Right lobe of liver (tissue), 6 donors: ENCODE results near the gene GRB2. TPM values are rescaled to one million over a fixed set of nuclear protein-coding genes. Genes with fewer than 3 reads are reported as not detected.
"Not testable (repeated sequence)": the region's sequence is repeated elsewhere in the genome, so short reads cannot be mapped to it uniquely, and the experiment has no call there.

Source experiments
- ATAC-seq, 4 donors: fragments of 200-7000 bp; cut with Tn5 transposase; one replicate each; pipeline ENCODE4 v1.9.1; 2020; ENCODE audit warnings: mild to moderate bottlenecking in 4 of 4, moderate library complexity in 4 of 4
- DNase-seq, 3 donors: peaks; one replicate each; pipeline ENCODE4 v3.0.0-alpha.2; 2020
- H3K27ac ChIP-seq, 3 donors: fragments of 200-600 bp; one replicate each; pipeline ENCODE4 v1.8.0; 2022
- H3K27me3 ChIP-seq, 2 donors: fragments of 200-600 bp; one replicate each; pipeline ENCODE4 v1.8.0; 2022
- H3K36me3 ChIP-seq, 4 donors: fragments of 200-600 bp; sonication (generic) in 1 of 4; one replicate each; pipeline versions ENCODE4 v1.5.1 to v1.8.0; 2017 to 2022; ENCODE audit warnings: control low read depth in 1 of 4
- H3K4me1 ChIP-seq, 4 donors: fragments of 200-600 bp; sonication (generic) in 1 of 4; one replicate each; pipeline versions ENCODE4 v1.5.1 to v1.8.0; 2017 to 2022; ENCODE audit warnings: control low read depth in 1 of 4
- H3K4me3 ChIP-seq, 3 donors: fragments of 200-600 bp; one replicate each; pipeline ENCODE4 v1.8.0; 2022
- H3K9me3 ChIP-seq, 4 donors: fragments of 200-600 bp; sonication (generic) in 1 of 4; one replicate each; pipeline versions ENCODE4 v1.5.1 to v1.8.0; 2017 to 2022; ENCODE audit warnings: control low read depth in 1 of 4
- POLR2A ChIP-seq: fragments of 450-650 bp; IDR thresholded peaks from one replicate; pipeline ENCODE4 v1.6.1; 2017; ENCODE audit warnings: antibody characterized with exemption, mild to moderate bottlenecking
- WGBS: methylation state at CpG from one replicate; pipeline ENCODE4 v1.1.6; 2018; ENCODE audit warnings: low coverage, low lambda C conversion rate; ENCODE audit not compliant: insufficient coverage; ENCODE audit errors: missing lambda C conversion rate; 5-methylcytosine and 5-hydroxymethylcytosine counted together
- intact Hi-C, 2 donors: fragments of 100-400 bp; cut with DNase I; formaldehyde crosslinking; loops; one replicate each; pipeline versions ENCODE4 v1.11.2 to v1.14.1; 2022
- total RNA-seq, 6 experiments: library from RNA; depleted of rRNA in 2 of 6; stranded (reverse); fragments of >200 nt in 2 of 6; fragmentation: NEBNext Ultra II Directional in 3 of 6; extraction: Animal tissue kit (Norgen Biotek cat#: 25700) in 3 of 6; gene quantifications; one replicate each; pipeline versions ENCODE4 v1.1.0 to v1.2.4, GENCODE V29; 2016 to 2023
- TF ChIP-seq, protein P1 (sequence below), 4 donors: fragments of 200-600 bp in 3 of 4; fragments of 450-650 bp in 1 of 4; IDR thresholded peaks; one replicate each; pipeline versions ENCODE4 v1.5.1 to v1.8.0; 2016 to 2022; ENCODE audit warnings: antibody characterized with exemption in 4 of 4, mild to moderate bottlenecking in 2 of 4
- donor health status: DM: no; HTN: yes; CAD: no.
- donor health status: DM: no; HTN: no; CAD: no.
- donor health status: DM: no; HTN: no; CAD: no.
- donor health status: DM: no; HTN: yes; CAD: no.
- donor health status: DM: no; HTN: yes; CAD: no.

GRB2 gene
- total RNA-seq, 6 experiments from 2014 or later = 42.4 to 70.5 (median 53.8) TPM

DNA sequence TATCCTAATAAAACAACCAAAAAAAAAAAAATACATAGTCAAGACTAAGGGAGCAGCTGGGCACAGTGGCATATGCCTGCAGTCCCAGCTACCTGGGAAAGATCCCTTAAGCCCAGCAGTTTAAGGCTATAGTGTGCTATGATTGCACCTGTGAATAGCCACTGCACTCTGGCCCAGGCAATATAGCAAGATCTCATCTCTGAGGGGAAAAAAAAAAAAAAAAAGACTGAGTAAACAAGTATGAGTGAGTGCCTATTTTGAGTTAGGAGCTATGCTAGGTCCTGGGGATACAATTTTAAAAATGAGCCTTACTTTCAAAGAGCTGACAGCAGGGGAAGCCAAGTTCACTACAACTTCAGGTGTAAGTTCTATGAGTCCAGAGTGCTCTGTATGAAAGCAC lies 55.4 kb downstream of the GRB2 start:
- Histone ChIP-seq H3K27ac (no peak overlapping the region), H3K4me1 (peaks cover 0 to 31% (median 4%) of the 10 kb centered on the region in 4 donors), H3K9me3 (no peaks in the 10 kb centered on the region), H3K27me3 (no peaks in the 10 kb centered on the region), H3K36me3 (no peaks in the 10 kb centered on the region), H3K4me3 (no peak overlapping the region)
- no peak for ATAC-seq
- TF ChIP-seq, protein P1, sequence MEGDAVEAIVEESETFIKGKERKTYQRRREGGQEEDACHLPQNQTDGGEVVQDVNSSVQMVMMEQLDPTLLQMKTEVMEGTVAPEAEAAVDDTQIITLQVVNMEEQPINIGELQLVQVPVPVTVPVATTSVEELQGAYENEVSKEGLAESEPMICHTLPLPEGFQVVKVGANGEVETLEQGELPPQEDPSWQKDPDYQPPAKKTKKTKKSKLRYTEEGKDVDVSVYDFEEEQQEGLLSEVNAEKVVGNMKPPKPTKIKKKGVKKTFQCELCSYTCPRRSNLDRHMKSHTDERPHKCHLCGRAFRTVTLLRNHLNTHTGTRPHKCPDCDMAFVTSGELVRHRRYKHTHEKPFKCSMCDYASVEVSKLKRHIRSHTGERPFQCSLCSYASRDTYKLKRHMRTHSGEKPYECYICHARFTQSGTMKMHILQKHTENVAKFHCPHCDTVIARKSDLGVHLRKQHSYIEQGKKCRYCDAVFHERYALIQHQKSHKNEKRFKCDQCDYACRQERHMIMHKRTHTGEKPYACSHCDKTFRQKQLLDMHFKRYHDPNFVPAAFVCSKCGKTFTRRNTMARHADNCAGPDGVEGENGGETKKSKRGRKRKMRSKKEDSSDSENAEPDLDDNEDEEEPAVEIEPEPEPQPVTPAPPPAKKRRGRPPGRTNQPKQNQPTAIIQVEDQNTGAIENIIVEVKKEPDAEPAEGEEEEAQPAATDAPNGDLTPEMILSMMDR (IDR thresholded peaks at IDR 0.05) = no peak
- no peak for TF ChIP-seq POLR2A
- intact Hi-C loops = no loop called here
- DNase-seq = no peak

DNA sequence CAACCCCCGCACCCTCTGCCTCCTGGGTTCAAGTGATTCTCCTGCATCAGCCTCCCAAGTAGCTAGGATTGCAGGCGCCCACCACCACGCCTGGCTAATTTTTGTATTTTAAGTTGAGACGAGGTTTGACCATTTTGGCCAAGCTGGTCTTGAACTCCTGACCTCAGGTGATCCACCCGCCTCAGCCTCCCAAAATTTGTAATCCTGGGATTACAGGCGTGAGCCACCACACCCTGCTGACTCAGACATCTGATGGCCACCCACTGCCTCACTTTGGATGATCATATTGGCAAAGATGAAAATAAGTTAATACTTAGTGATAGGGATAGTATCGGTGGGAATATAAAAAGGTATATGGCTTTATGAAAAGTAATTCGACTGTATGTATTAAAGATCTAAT lies 55.9 kb downstream of the GRB2 start:
- H3K4me3 ChIP-seq = no peak overlapping the region
- no peaks in the 10 kb centered on the region for H3K9me3 ChIP-seq
- ATAC-seq (no peak), DNase-seq (no peak)
- no peak overlapping the region for H3K27ac ChIP-seq
- TF ChIP-seq POLR2A = no peak
- TF ChIP-seq, protein P1 (IDR thresholded peaks at IDR 0.05) = no peak
- no peaks in the 10 kb centered on the region for H3K36me3 ChIP-seq
- 90% methylated on average over 8 of the region's 8 CpGs for WGBS
- H3K27me3 ChIP-seq = no peaks in the 10 kb centered on the region
- H3K4me1 ChIP-seq = peaks cover 0 to 31% (median 4%) of the 10 kb centered on the region in 4 donors
- intact Hi-C loops = no loop called here

DNA sequence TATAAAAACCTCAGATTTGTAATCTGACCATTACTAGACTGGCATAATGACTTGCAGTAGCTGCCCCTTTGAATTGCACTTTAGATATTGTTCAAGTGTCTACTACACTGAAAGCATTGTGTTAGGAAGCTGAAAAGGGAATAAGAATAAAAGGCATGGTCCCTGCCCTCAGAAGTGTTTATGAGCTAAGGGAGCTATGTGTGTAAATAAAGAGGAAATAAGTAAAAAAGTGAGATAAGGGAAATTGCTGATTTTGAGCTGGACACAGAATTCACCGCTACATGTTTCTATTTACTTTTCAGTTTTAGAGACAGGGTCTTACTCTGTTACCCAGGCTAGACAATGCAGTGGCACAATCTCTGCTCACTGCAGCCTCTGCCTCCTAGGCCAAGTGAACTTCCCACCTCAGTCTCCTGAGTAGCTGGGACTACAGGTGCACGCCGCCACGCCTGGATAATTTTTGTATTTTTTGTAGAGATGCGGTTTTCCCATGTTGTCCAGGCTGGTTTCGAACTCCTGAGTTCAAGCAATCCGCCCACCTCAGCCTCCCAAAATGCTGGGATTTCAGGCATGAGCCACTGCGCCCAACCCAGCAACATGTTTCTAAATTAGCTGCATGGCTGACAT lies 57.0 kb downstream of the GRB2 start:
- no peaks in the 10 kb centered on the region for H3K36me3 ChIP-seq
- H3K4me1 ChIP-seq = peaks cover 0 to 32% (median 4%) of the 10 kb centered on the region in 4 donors
- TF ChIP-seq, protein P1 (IDR thresholded peaks at IDR 0.05) = no peak
- TF ChIP-seq POLR2A = no peak

DNA sequence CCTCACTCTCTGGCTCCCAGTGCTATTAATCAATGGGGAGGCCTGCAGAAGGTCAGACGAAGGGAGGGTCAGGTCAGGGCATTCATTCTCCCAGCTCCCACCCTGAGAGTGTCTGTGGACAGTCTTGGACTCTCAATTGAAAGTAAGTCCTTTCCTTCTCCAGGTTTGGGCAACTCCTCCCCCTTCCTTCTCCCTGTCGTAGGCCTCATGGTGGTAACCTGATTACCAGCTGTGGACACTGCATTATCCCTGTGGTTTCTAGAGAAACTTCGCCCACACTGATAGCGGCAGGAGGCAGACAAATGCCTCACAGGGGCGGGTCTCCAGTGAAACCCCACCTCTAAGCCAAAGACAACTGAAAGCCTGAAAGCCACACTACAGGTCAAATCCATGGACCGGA lies 58.6 kb downstream of the GRB2 start:
- H3K4me3 ChIP-seq = no peak overlapping the region
- ATAC-seq = peak in 3 of 4 donors; percentile 12 to 30 (median 17)

More for the DNA sequence above, 57.0 kb downstream of the GRB2 start:
- Histone ChIP-seq H3K27me3 (no peaks in the 10 kb centered on the region), H3K4me3 (no peak overlapping the region), H3K27ac (no peak overlapping the region), H3K9me3 (no peaks in the 10 kb centered on the region)
- intact Hi-C loops = no loop called here
- WGBS = 91% methylated on average over 7 of the region's 8 CpGs
- ATAC-seq (no peak), DNase-seq (no peak)

DNA sequence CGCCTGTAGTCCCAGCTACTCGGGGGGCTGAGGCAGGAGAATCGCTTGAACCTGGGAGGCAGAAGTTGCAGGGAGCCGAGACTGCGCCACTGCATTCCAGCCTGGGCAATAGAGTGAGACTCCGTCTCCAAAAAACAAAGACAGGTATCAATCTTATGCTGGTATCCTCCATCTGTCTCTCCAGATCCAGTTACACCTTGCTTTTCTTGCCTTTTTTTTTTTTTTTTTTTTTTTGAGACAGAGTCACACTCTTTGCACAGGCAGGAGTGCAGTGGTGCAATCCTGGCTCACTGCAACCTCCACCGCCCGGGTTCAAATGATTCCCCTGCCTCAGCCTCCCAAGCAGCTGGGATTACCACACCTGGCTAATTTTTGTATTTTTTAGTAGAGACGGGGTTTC lies 59.1 kb downstream of the GRB2 start:
- H3K27ac ChIP-seq, H3K4me3 ChIP-seq, H3K27me3 ChIP-seq, H3K9me3 ChIP-seq, ATAC-seq, DNase-seq, intact Hi-C loops, H3K36me3 ChIP-seq: not testable (repeated sequence)
- 53% methylated on average over 3 of the region's 9 CpGs for WGBS
- H3K4me1 ChIP-seq = peaks cover 0 to 29% (median 4%) of the 10 kb centered on the region in 4 donors

More for the DNA sequence above, 58.6 kb downstream of the GRB2 start:
- Histone ChIP-seq H3K27me3 (no peaks in the 10 kb centered on the region), H3K4me1 (peaks cover 0 to 32% (median 4%) of the 10 kb centered on the region in 4 donors), H3K9me3 (no peaks in the 10 kb centered on the region), H3K27ac (no peak overlapping the region), H3K36me3 (no peaks in the 10 kb centered on the region)
- intact Hi-C loops = no loop called here
- WGBS = 66% methylated on average over 4 of the region's 6 CpGs
- DNase-seq = no peak
- no peak for TF ChIP-seq POLR2A
- TF ChIP-seq, protein P1 (IDR thresholded peaks at IDR 0.05) = no peak
